ENCODE data around the gene NUMB.
"Not testable (repeated sequence)": the region's sequence is repeated elsewhere in the genome, so short reads cannot be mapped to it uniquely, and the experiment has no call there.

Gene NUMB

GRCh38 chr14:73422515-73422914 lies 35.8 kb downstream of the NUMB start:
- no peak for DNase-seq (ENCODE audit: low read depth)

GRCh38 chr14:73418227-73418626 lies 40.1 kb downstream of the NUMB start:
- no peak for DNase-seq (ENCODE audit: low read depth)

- DNase-seq (ENCODE audit: low read depth) = not testable (repeated sequence)
These were observed 52.1 kb downstream of the NUMB start for GRCh38 chr14:73406248-73406647.

- no peak for DNase-seq (ENCODE audit: low read depth)
These were observed 55.1 kb downstream of the NUMB start for GRCh38 chr14:73403181-73403752.

- DNase-seq (ENCODE audit: low read depth) = no peak
These were observed 55.8 kb downstream of the NUMB start for GRCh38 chr14:73402579-73402978.

- no peak for DNase-seq (ENCODE audit: low read depth)
These were observed 60.5 kb downstream of the NUMB start for GRCh38 chr14:73397810-73398209.

- no peak for DNase-seq (ENCODE audit: low read depth)
These were observed 64.0 kb downstream of the NUMB start for GRCh38 chr14:73394317-73394716.

- no peak for DNase-seq (ENCODE audit: low read depth)
These were observed 65.0 kb downstream of the NUMB start for GRCh38 chr14:73393375-73393774.

- DNase-seq (ENCODE audit: low read depth) = no peak
These were observed 65.8 kb downstream of the NUMB start for GRCh38 chr14:73392329-73393257.

GRCh38 chr14:73387860-73388259 lies 70.5 kb downstream of the NUMB start:
- not testable (repeated sequence) for DNase-seq (ENCODE audit: low read depth)

- DNase-seq (ENCODE audit: low read depth) = no peak
These were observed 72.0 kb downstream of the NUMB start for GRCh38 chr14:73386342-73386741.

- DNase-seq (ENCODE audit: low read depth) = not testable (repeated sequence)
These were observed 73.3 kb downstream of the NUMB start for GRCh38 chr14:73385021-73385420.

- no peak for DNase-seq (ENCODE audit: low read depth)
These were observed 75.0 kb downstream of the NUMB start for GRCh38 chr14:73383356-73383755.

- DNase-seq (ENCODE audit: low read depth) = no peak
These were observed 76.8 kb downstream of the NUMB start for GRCh38 chr14:73381380-73382013.

GRCh38 chr14:73376585-73376984 lies 81.8 kb downstream of the NUMB start:
- no peak for DNase-seq (ENCODE audit: low read depth)

GRCh38 chr14:73375861-73376260 lies 82.5 kb downstream of the NUMB start:
- no peak for DNase-seq (ENCODE audit: low read depth)

GRCh38 chr14:73374218-73374617 lies 84.1 kb downstream of the NUMB start:
- DNase-seq (ENCODE audit: low read depth) = no peak

GRCh38 chr14:73372529-73372928 lies 85.8 kb downstream of the NUMB start:
- no peak for DNase-seq (ENCODE audit: low read depth)

GRCh38 chr14:73370561-73370960 lies 87.8 kb downstream of the NUMB start:
- DNase-seq (ENCODE audit: low read depth) = no peak

- no peak for DNase-seq (ENCODE audit: low read depth)
These were observed 88.9 kb downstream of the NUMB start for GRCh38 chr14:73369428-73369827.

- DNase-seq (ENCODE audit: low read depth) = no peak
These were observed 89.7 kb downstream of the NUMB start for GRCh38 chr14:73368616-73369015.

GRCh38 chr14:73365727-73366126 lies 92.6 kb downstream of the NUMB start:
- no peak for DNase-seq (ENCODE audit: low read depth)

- DNase-seq (ENCODE audit: low read depth) = no peak
These were observed 93.8 kb downstream of the NUMB start for GRCh38 chr14:73364559-73364958.
